Stimulated activated naive CD4-positive, alpha-beta T cell (primary cell): Measurements from ENCODE around the gene LLGL1.

Experiments used
- DNase-seq, 6 experiments: peaks; one replicate each; lab custom pipeline; 2025; lab: John Stamatoyannopoulos, UW

LLGL1 gene

GRCh38 chr17:18253187-18253884, 27.9 kb downstream of the LLGL1 start:
- DNase-seq: no peak

- no peak for DNase-seq
Measured at GRCh38 chr17:18253947-18254821, 28.7 kb downstream of the LLGL1 start.

GRCh38 chr17:18254888-18255649, 29.6 kb downstream of the LLGL1 start:
- DNase-seq: no peak

GRCh38 chr17:18256351-18256750, 30.9 kb downstream of the LLGL1 start:
- DNase-seq: no peak

GRCh38 chr17:18256776-18257175, 31.3 kb downstream of the LLGL1 start:
- no peak for DNase-seq

- no peak for DNase-seq
Measured at GRCh38 chr17:18257268-18257981, 32.0 kb downstream of the LLGL1 start.

- DNase-seq: peak in 4 of 6 experiments; percentile 30 to 44 (median 34)
Measured at GRCh38 chr17:18257982-18258355, 32.5 kb downstream of the LLGL1 start.

- DNase-seq: peak; percentile 25 to 61 (median 51)
Measured at GRCh38 chr17:18258356-18259038, 33.1 kb downstream of the LLGL1 start, which contains the start of gene FLII. Gene FLII (minus strand): TSS chr17:18258738. CDS start chr17:18258690, 48 bp downstream.

GRCh38 chr17:18259621-18260331, 34.3 kb downstream of the LLGL1 start:
- DNase-seq: peak in 1 of 6 experiments; percentile 39

GRCh38 chr17:18260332-18261145, 35.1 kb downstream of the LLGL1 start, which contains the start of gene MIEF2:
Gene MIEF2 (plus strand): TSS chr17:18260662. CDS start chr17:18262721, 2,059 bp downstream.
- peak; percentile 83 to 97 (median 91) for DNase-seq

GRCh38 chr17:18261146-18261515, 35.7 kb downstream of the LLGL1 start:
- DNase-seq: no peak

GRCh38 chr17:18261659-18262058, 36.2 kb downstream of the LLGL1 start:
- no peak for DNase-seq

- DNase-seq: no peak
Measured at GRCh38 chr17:18262111-18262510, 36.7 kb downstream of the LLGL1 start.

GRCh38 chr17:18262641-18263040, 37.2 kb downstream of the LLGL1 start:
- DNase-seq: no peak

GRCh38 chr17:18263885-18264682, 38.6 kb downstream of the LLGL1 start:
- no peak for DNase-seq

GRCh38 chr17:18267366-18267765, 41.9 kb downstream of the LLGL1 start:
- DNase-seq: no peak

- no peak for DNase-seq
Measured at GRCh38 chr17:18267927-18268711, 42.7 kb downstream of the LLGL1 start.
